ACC112 (cell line): ENCODE results near the gene SPG7.

Experiments used
- H2AFZ ChIP-seq: fragments of 200-600 bp; sonication (generic); one replicate; pipeline ENCODE4 v1.6.0; 2017; ENCODE audit warnings: antibody characterized with exemption, low read length; ENCODE audit not compliant: unreplicated experiment
- H3K27ac ChIP-seq: fragments of 200-600 bp; sonication (generic); 2 replicates; pipeline ENCODE4 v1.5.1; 2014; ENCODE audit warnings: low read depth, mild to moderate bottlenecking, antibody characterized with exemption, low read length, moderate library complexity
- H3K27me3 ChIP-seq: fragments of 200-600 bp; sonication (generic); 2 replicates; pipeline ENCODE4 v1.6.1; 2014; ENCODE audit warnings: mild to moderate bottlenecking, antibody characterized with exemption, low read length, moderate library complexity, mixed read lengths; ENCODE audit not compliant: insufficient read depth
- H3K36me3 ChIP-seq: fragments of 200-600 bp; sonication (generic); 2 replicates; pipeline ENCODE4 v1.6.1; 2016; ENCODE audit warnings: mild to moderate bottlenecking, antibody characterized with exemption, low read length, moderate library complexity, mixed read lengths; ENCODE audit not compliant: insufficient read depth
- H3K4me1 ChIP-seq: fragments of 200-600 bp; sonication (generic); one replicate; pipeline ENCODE4 v1.6.1; 2016; ENCODE audit warnings: low read length, mixed read lengths; ENCODE audit not compliant: insufficient read depth, unreplicated experiment, control insufficient read depth
- H3K4me3 ChIP-seq: fragments of 200-600 bp; sonication (generic); 2 replicates; pipeline ENCODE4 v1.5.1; 2014; ENCODE audit warnings: mild to moderate bottlenecking, low read depth, low read length
- H3K79me2 ChIP-seq: fragments of 200-600 bp; sonication (generic); one replicate; pipeline ENCODE4 v1.6.0; 2016; ENCODE audit warnings: low read length; ENCODE audit not compliant: control insufficient read depth, unreplicated experiment, insufficient read depth

SPG7 gene

GRCh38 chr16:89589241-89589926 is 81.2 kb downstream of the SPG7 start:
- no peaks in the 10 kb centered on the region for H3K79me2 ChIP-seq
- H3K36me3 ChIP-seq, result peaks cover 10% of the 10 kb centered on the region; the same call in 1 of the 2 replicates
- no peak overlapping the region for H2AFZ ChIP-seq
- no peak overlapping the region for H3K27ac ChIP-seq
- H3K4me1 ChIP-seq, result peaks cover 10% of the 10 kb centered on the region
- H3K27me3 ChIP-seq, result no peaks in the 10 kb centered on the region
- H3K4me3 ChIP-seq, result no peak overlapping the region

GRCh38 chr16:89593841-89594240 is 85.6 kb downstream of the SPG7 start:
- H3K36me3 ChIP-seq, result peaks cover 7% of the 10 kb centered on the region; the same call in 1 of the 2 replicates
- no peak overlapping the region for H3K27ac ChIP-seq
- H2AFZ ChIP-seq, result no peak overlapping the region
- H3K27me3 ChIP-seq, result no peaks in the 10 kb centered on the region
- H3K4me3 ChIP-seq, result no peak overlapping the region
- no peaks in the 10 kb centered on the region for H3K4me1 ChIP-seq
- no peaks in the 10 kb centered on the region for H3K79me2 ChIP-seq

GRCh38 chr16:89595330-89596060 is 87.3 kb downstream of the SPG7 start:
- Histone ChIP-seq H3K27ac (no peak overlapping the region), H2AFZ (no peak overlapping the region), H3K36me3 (peaks cover 7% of the 10 kb centered on the region; the same call in 1 of the 2 replicates), H3K4me1 (no peaks in the 10 kb centered on the region), H3K27me3 (no peaks in the 10 kb centered on the region), H3K4me3 (no peak overlapping the region), H3K79me2 (no peaks in the 10 kb centered on the region)

- H3K4me3 ChIP-seq, result no peak overlapping the region
- H3K36me3 ChIP-seq, result peaks cover 7% of the 10 kb centered on the region; the same call in 1 of the 2 replicates
- H3K27me3 ChIP-seq, result no peaks in the 10 kb centered on the region
- H3K27ac ChIP-seq, result no peak overlapping the region
- H3K79me2 ChIP-seq, result no peaks in the 10 kb centered on the region
- peaks cover 4% of the 10 kb centered on the region for H3K4me1 ChIP-seq
- no peak overlapping the region for H2AFZ ChIP-seq
These were observed 88.0 kb downstream of the SPG7 start for GRCh38 chr16:89596061-89596689.

- no peak overlapping the region for H3K27ac ChIP-seq
- no peaks in the 10 kb centered on the region for H3K79me2 ChIP-seq
- no peak overlapping the region for H2AFZ ChIP-seq
- no peak overlapping the region for H3K4me3 ChIP-seq
- no peaks in the 10 kb centered on the region for H3K27me3 ChIP-seq
- peaks cover 7% of the 10 kb centered on the region; the same call in 1 of the 2 replicates for H3K36me3 ChIP-seq
- H3K4me1 ChIP-seq, result peaks cover 7% of the 10 kb centered on the region
These were observed 88.9 kb downstream of the SPG7 start for GRCh38 chr16:89596957-89597649.

GRCh38 chr16:89598199-89598598 is 90.0 kb downstream of the SPG7 start:
- Histone ChIP-seq H3K27ac (no peak overlapping the region), H3K36me3 (peaks cover 5% of the 10 kb centered on the region; the same call in 1 of the 2 replicates), H2AFZ (no peak overlapping the region), H3K4me3 (no peak overlapping the region), H3K79me2 (no peaks in the 10 kb centered on the region), H3K4me1 (peaks cover 16% of the 10 kb centered on the region), H3K27me3 (no peaks in the 10 kb centered on the region)

- Histone ChIP-seq H3K4me3 (no peak overlapping the region), H3K27me3 (no peaks in the 10 kb centered on the region), H3K79me2 (no peaks in the 10 kb centered on the region), H3K36me3 (peaks cover 5% of the 10 kb centered on the region; the same call in 1 of the 2 replicates), H3K27ac (no peak overlapping the region), H2AFZ (no peak overlapping the region), H3K4me1 (peaks cover 16% of the 10 kb centered on the region)
These were observed 91.3 kb downstream of the SPG7 start for GRCh38 chr16:89599451-89599858.

- no peak overlapping the region for H2AFZ ChIP-seq
These were observed 91.7 kb downstream of the SPG7 start for GRCh38 chr16:89599902-89600301.

GRCh38 chr16:89600427-89600826 is 92.2 kb downstream of the SPG7 start:
- no peak overlapping the region for H3K4me3 ChIP-seq
- H3K36me3 ChIP-seq, result peaks cover 5% of the 10 kb centered on the region; the same call in 1 of the 2 replicates
- no peaks in the 10 kb centered on the region for H3K79me2 ChIP-seq
- peaks cover 16% of the 10 kb centered on the region for H3K4me1 ChIP-seq
- H3K27me3 ChIP-seq, result no peaks in the 10 kb centered on the region
- no peak overlapping the region for H2AFZ ChIP-seq
- no peak overlapping the region for H3K27ac ChIP-seq

More at GRCh38 chr16:89599902-89600301, 91.7 kb downstream of the SPG7 start:
- Histone ChIP-seq H3K36me3 (peaks cover 5% of the 10 kb centered on the region; the same call in 1 of the 2 replicates), H3K27ac (no peak overlapping the region), H3K27me3 (no peaks in the 10 kb centered on the region), H3K4me3 (no peak overlapping the region), H3K79me2 (no peaks in the 10 kb centered on the region), H3K4me1 (peaks cover 16% of the 10 kb centered on the region)

- H3K27me3 ChIP-seq, result no peaks in the 10 kb centered on the region
- H2AFZ ChIP-seq, result no peak overlapping the region
- peaks cover 2% of the 10 kb centered on the region; the same call in 1 of the 2 replicates for H3K36me3 ChIP-seq
- no peak overlapping the region for H3K4me3 ChIP-seq
- H3K79me2 ChIP-seq, result no peaks in the 10 kb centered on the region
- peaks cover 16% of the 10 kb centered on the region for H3K4me1 ChIP-seq
- H3K27ac ChIP-seq, result no peak overlapping the region
These were observed 92.8 kb downstream of the SPG7 start for GRCh38 chr16:89600956-89601355.
